SK-N-SH treated with all-trans-retinoic acid at 6 μM for 48 hours (cell line): ENCODE results near the gene NFATC4.

ENCODE experiments used
- ATAC-seq: fragments of 200-7000 bp; cut with Tn5 transposase; 3 replicates; pipeline ENCODE4 v1.9.1; 2020; ENCODE audit warnings: mild to moderate bottlenecking, moderate library complexity
- ARNTL ChIP-seq: fragments of 450-650 bp; formaldehyde crosslinking; IDR thresholded peaks from 2 replicates; pipeline ENCODE4 v1.5.0; 2020; ENCODE audit warnings: low read depth, mild to moderate bottlenecking, moderate library complexity, borderline replicate concordance
- BACH2 ChIP-seq: fragments of 250-450 bp; sonication (Bioruptor Pico); IDR thresholded peaks from 2 replicates; pipeline ENCODE4 v1.9.0; 2021; ENCODE audit warnings: mild to moderate bottlenecking, borderline replicate concordance
- CSDC2 ChIP-seq: fragments of 250-450 bp; sonication (Bioruptor Pico); IDR thresholded peaks from 2 replicates; pipeline ENCODE4 v1.5.0; 2020; ENCODE audit warnings: mild to moderate bottlenecking, moderate library complexity
- ESRRG ChIP-seq: fragments of 250-450 bp; sonication (Bioruptor Pico); IDR thresholded peaks from 2 replicates; pipeline ENCODE4 v1.6.1; 2021; ENCODE audit warnings: mild to moderate bottlenecking
- GLIS3 ChIP-seq: fragments of 250-450 bp; sonication (Bioruptor Pico); IDR thresholded peaks from 2 replicates; pipeline ENCODE4 v1.5.0; 2020; ENCODE audit warnings: mild to moderate bottlenecking, moderate library complexity
- ISL1 ChIP-seq: fragments of 250-450 bp; sonication (Bioruptor Pico); IDR thresholded peaks from 2 replicates; pipeline ENCODE4 v2.1.2; 2022; ENCODE audit warnings: mild to moderate bottlenecking, moderate library complexity
- OSR1 ChIP-seq: fragments of 250-450 bp; sonication (Bioruptor Pico); IDR thresholded peaks from 2 replicates; pipeline ENCODE4 v1.8.0; 2022; ENCODE audit warnings: moderate library complexity, mild to moderate bottlenecking, inconsistent platforms
- PPARA ChIP-seq: fragments of 250-450 bp; sonication (Bioruptor Pico); IDR thresholded peaks from 2 replicates; pipeline ENCODE4 v1.5.0; 2020; ENCODE audit warnings: mild to moderate bottlenecking, borderline replicate concordance
- RARB ChIP-seq: fragments of 250-450 bp; sonication (Bioruptor Pico); IDR thresholded peaks from 2 replicates; pipeline ENCODE4 v1.8.0; 2021; ENCODE audit warnings: mild to moderate bottlenecking, moderate library complexity
- SNAI2 ChIP-seq: fragments of 250-450 bp; sonication (Bioruptor Pico); IDR thresholded peaks from 2 replicates; pipeline ENCODE4 v1.5.0; 2020; ENCODE audit warnings: mild to moderate bottlenecking, moderate library complexity
- TCF4 ChIP-seq: fragments of 250-450 bp; sonication (Bioruptor Pico); IDR thresholded peaks from 2 replicates; pipeline ENCODE4 v1.8.0; 2021; ENCODE audit warnings: mild to moderate bottlenecking, moderate library complexity, borderline replicate concordance
- ZC3H10 ChIP-seq: fragments of 250-450 bp; sonication (Bioruptor Pico); IDR thresholded peaks from 2 replicates; pipeline ENCODE4 v1.5.1; 2021; ENCODE audit warnings: mild to moderate bottlenecking, moderate library complexity
- ZFP3 ChIP-seq: fragments of 250-450 bp; sonication (Bioruptor Pico); IDR thresholded peaks from 2 replicates; pipeline ENCODE4 v1.5.0; 2020; ENCODE audit warnings: mild to moderate bottlenecking, moderate library complexity
- ZFP30 ChIP-seq: fragments of 450-650 bp; formaldehyde crosslinking; IDR thresholded peaks from 2 replicates; pipeline ENCODE4 v1.5.0; 2022; ENCODE audit warnings: mild to moderate bottlenecking, moderate library complexity
- ZNF565 ChIP-seq: fragments of 450-650 bp; formaldehyde crosslinking; conservative IDR thresholded peaks from 2 replicates; pipeline ENCODE4 v1.5.0; 2020; ENCODE audit warnings: low read depth, mild to moderate bottlenecking, moderate library complexity
- ZNF70 ChIP-seq: fragments of 450-650 bp; formaldehyde crosslinking; IDR thresholded peaks from 2 replicates; pipeline ENCODE4 v1.5.0; 2020; ENCODE audit warnings: mild to moderate bottlenecking, moderate library complexity
- ZNF8 ChIP-seq: fragments of 450-650 bp; formaldehyde crosslinking; IDR thresholded peaks from 2 replicates; pipeline ENCODE4 v1.5.0; 2020; ENCODE audit warnings: mild to moderate bottlenecking, moderate library complexity
- TF ChIP-seq, protein P1 (sequence below): fragments of 250-450 bp; sonication (Bioruptor Pico); IDR thresholded peaks from 2 replicates; pipeline ENCODE4 v1.8.0; 2021; ENCODE audit warnings: low read depth, mild to moderate bottlenecking, moderate library complexity, borderline replicate concordance
- TF ChIP-seq, protein P2 (sequence below): fragments of 250-450 bp; sonication (Bioruptor Pico); IDR thresholded peaks from 2 replicates; pipeline ENCODE4 v1.5.0; 2020; ENCODE audit warnings: mild to moderate bottlenecking, moderate library complexity
- TF ChIP-seq, protein P3 (sequence below): fragments of 250-450 bp; sonication (Bioruptor Pico); IDR thresholded peaks from 2 replicates; pipeline ENCODE4 v1.5.1; 2020; ENCODE audit warnings: low read depth, mild to moderate bottlenecking, moderate library complexity
- TF ChIP-seq, protein P4 (sequence below): fragments of 250-450 bp; sonication (Bioruptor Pico); IDR thresholded peaks from 2 replicates; pipeline ENCODE4 v1.8.0; 2020; ENCODE audit warnings: mild to moderate bottlenecking, moderate library complexity, borderline replicate concordance

NFATC4 gene

DNA sequence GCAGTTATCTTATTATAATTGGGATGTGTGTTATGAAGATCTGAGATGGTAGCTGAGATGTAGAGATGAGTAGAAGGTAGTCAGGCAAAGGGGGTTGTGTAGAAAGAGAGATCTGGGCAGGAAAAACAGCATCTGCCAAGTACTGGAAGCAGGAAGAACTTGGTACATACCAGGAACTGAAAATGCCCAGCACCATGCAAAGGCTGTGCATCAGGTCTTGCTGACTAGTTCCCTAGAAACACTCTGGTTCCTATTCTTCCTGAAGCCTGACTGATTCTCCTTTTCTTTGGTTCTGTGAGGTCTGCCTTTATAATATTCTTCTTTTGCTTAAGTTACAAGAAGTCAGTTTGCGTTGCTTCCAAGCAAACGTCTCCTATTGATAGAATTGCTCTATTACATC is 6.7 kb upstream of the NFATC4 start:
- TF ChIP-seq ZFP30 (CRISPR knock-in tag) (no peak), BACH2 (CRISPR knock-in tag) (no peak)
- TF ChIP-seq, protein P1, sequence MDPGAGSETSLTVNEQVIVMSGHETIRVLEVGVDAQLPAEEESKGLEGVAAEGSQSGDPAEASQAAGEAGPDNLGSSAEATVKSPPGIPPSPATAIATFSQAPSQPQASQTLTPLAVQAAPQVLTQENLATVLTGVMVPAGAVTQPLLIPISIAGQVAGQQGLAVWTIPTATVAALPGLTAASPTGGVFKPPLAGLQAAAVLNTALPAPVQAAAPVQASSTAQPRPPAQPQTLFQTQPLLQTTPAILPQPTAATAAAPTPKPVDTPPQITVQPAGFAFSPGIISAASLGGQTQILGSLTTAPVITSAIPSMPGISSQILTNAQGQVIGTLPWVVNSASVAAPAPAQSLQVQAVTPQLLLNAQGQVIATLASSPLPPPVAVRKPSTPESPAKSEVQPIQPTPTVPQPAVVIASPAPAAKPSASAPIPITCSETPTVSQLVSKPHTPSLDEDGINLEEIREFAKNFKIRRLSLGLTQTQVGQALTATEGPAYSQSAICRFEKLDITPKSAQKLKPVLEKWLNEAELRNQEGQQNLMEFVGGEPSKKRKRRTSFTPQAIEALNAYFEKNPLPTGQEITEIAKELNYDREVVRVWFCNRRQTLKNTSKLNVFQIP (CRISPR knock-in tag), result no peak
- TF ChIP-seq, protein P2, sequence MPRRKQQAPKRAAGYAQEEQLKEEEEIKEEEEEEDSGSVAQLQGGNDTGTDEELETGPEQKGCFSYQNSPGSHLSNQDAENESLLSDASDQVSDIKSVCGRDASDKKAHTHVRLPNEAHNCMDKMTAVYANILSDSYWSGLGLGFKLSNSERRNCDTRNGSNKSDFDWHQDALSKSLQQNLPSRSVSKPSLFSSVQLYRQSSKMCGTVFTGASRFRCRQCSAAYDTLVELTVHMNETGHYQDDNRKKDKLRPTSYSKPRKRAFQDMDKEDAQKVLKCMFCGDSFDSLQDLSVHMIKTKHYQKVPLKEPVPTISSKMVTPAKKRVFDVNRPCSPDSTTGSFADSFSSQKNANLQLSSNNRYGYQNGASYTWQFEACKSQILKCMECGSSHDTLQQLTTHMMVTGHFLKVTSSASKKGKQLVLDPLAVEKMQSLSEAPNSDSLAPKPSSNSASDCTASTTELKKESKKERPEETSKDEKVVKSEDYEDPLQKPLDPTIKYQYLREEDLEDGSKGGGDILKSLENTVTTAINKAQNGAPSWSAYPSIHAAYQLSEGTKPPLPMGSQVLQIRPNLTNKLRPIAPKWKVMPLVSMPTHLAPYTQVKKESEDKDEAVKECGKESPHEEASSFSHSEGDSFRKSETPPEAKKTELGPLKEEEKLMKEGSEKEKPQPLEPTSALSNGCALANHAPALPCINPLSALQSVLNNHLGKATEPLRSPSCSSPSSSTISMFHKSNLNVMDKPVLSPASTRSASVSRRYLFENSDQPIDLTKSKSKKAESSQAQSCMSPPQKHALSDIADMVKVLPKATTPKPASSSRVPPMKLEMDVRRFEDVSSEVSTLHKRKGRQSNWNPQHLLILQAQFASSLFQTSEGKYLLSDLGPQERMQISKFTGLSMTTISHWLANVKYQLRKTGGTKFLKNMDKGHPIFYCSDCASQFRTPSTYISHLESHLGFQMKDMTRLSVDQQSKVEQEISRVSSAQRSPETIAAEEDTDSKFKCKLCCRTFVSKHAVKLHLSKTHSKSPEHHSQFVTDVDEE (CRISPR knock-in tag), result no peak
- no peak for ATAC-seq

DNA sequence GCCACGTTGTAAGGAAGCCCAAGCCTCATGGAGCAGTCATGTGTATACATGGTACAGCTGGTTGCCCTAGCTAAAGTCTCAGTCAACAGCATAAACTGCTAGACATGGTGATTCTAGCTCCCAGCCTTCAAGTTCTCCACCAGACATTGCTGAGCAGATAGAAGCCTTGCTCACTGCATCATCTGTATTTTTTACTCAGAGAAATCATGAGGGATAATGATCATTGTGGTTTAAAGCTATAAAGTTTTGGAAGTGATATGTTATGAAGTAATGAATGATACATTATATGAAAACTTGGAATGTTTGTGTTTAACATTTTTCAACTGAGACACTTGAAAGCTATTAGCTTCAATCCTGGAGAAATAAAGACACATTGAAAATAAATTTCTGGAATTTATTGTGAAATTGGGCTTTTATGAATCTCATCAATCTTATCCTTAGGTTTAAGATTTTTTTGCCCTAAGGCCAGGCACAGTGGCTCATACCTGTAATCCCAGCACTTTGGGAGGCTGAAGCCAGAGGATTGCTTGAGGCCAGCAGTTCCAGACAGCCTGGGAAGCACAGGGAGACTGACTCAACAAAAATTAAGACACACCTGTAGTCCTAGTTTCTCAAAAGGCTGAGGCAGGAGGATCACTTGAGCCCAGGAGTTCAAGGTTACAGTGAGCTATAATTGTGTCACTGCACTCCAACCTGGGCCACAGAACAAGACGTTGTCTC is 5.6 kb upstream of the NFATC4 start:
- ATAC-seq, result no peak
- TF ChIP-seq ZFP30 (CRISPR knock-in tag), result no peak
- no peak for TF ChIP-seq TCF4 (CRISPR knock-in tag)
- TF ChIP-seq BACH2 (CRISPR knock-in tag), result no peak
- no peak for TF ChIP-seq GLIS3 (CRISPR knock-in tag)

DNA sequence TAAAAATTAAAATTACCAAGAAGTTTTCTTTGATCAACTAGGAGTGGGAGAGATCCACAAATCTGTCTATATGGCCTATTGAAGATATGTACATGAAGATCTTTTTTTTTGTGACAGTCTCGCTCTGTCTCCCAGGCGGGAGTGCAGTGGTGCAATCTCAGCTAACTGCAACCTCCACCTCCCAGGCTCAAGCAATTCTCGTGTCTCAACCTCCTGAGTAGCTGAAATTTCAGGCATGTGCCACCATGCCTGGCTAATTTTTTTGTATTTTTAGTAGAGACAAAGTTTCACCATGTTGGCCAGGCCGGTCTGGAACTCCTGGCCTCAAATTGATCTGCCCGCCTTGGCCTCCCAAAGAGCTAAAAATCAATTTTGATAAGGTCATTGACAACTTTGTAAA is 4.6 kb upstream of the NFATC4 start:
- TF ChIP-seq CSDC2 (CRISPR knock-in tag) (no peak), ESRRG (CRISPR knock-in tag) (no peak), ZNF565 (no peak), SNAI2 (CRISPR knock-in tag) (no peak), ZC3H10 (CRISPR knock-in tag) (no peak), ZNF8 (no peak), ARNTL (CRISPR knock-in tag) (no peak), ZFP30 (CRISPR knock-in tag) (no peak), GLIS3 (CRISPR knock-in tag) (no peak), ISL1 (CRISPR knock-in tag) (no peak), ZFP3 (CRISPR knock-in tag) (no peak), TCF4 (CRISPR knock-in tag) (no peak), ZNF70 (CRISPR knock-in tag) (no peak), RARB (no peak)
- TF ChIP-seq, protein P3, sequence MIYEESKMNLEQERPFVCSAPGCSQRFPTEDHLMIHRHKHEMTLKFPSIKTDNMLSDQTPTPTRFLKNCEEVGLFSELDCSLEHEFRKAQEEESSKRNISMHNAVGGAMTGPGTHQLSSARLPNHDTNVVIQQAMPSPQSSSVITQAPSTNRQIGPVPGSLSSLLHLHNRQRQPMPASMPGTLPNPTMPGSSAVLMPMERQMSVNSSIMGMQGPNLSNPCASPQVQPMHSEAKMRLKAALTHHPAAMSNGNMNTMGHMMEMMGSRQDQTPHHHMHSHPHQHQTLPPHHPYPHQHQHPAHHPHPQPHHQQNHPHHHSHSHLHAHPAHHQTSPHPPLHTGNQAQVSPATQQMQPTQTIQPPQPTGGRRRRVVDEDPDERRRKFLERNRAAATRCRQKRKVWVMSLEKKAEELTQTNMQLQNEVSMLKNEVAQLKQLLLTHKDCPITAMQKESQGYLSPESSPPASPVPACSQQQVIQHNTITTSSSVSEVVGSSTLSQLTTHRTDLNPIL, result no peak
- TF ChIP-seq, protein P1 (CRISPR knock-in tag), result no peak
- TF ChIP-seq, protein P4, sequence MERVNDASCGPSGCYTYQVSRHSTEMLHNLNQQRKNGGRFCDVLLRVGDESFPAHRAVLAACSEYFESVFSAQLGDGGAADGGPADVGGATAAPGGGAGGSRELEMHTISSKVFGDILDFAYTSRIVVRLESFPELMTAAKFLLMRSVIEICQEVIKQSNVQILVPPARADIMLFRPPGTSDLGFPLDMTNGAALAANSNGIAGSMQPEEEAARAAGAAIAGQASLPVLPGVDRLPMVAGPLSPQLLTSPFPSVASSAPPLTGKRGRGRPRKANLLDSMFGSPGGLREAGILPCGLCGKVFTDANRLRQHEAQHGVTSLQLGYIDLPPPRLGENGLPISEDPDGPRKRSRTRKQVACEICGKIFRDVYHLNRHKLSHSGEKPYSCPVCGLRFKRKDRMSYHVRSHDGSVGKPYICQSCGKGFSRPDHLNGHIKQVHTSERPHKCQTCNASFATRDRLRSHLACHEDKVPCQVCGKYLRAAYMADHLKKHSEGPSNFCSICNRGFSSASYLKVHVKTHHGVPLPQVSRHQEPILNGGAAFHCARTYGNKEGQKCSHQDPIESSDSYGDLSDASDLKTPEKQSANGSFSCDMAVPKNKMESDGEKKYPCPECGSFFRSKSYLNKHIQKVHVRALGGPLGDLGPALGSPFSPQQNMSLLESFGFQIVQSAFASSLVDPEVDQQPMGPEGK, result no peak
- no peak for ATAC-seq

DNA sequence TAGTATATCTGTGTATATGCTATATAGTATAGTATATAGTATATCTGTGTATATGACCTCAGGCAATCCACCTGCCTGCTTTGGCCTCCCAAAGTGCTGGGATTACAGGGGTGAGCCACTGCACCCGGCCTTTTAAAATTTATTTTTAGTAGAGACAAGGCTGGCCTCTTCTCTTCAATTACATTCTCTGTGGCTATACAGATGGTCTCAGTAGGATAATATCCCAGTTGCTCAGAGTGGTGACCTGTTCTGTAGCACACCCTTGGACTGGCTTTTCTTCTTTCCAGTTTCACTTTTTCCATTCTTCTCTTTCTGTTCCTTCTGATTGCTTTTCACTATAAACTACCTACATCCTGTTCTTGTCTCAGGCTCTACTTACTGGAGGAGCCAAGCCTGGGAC is 3.1 kb upstream of the NFATC4 start:
- TF ChIP-seq ZFP3 (CRISPR knock-in tag) (no peak), PPARA (no peak), ZFP30 (CRISPR knock-in tag) (no peak), ZNF70 (CRISPR knock-in tag) (no peak), OSR1 (CRISPR knock-in tag) (no peak), RARB (no peak), CSDC2 (CRISPR knock-in tag) (no peak)
- TF ChIP-seq, protein P1 (CRISPR knock-in tag), result no peak
- TF ChIP-seq, protein P4, result no peak

More for the DNA sequence above, 3.1 kb upstream of the NFATC4 start:
- ATAC-seq, result no peak
